Cardiac septum (tissue), 1 donor: ENCODE results near the gene ARID1B. TPM values are rescaled to one million over a fixed set of nuclear protein-coding genes. Genes with fewer than 3 reads are reported as not detected.

Experiments
- DNase-seq: peaks from one replicate; pipeline ENCODE4 v3.0.0-alpha.2; 2020; ENCODE audit warnings: low spot score
- intact Hi-C: fragments of 100-400 bp; cut with DNase I; formaldehyde crosslinking; loops from one replicate; pipeline ENCODE4 v1.14.0; 2022
- total RNA-seq: library from RNA; stranded (reverse); fragmentation: NEBNext Ultra II Directional; extraction: Animal tissue kit (Norgen Biotek cat#: 25700); gene quantifications from one replicate; pipeline ENCODE4 v1.2.1, GENCODE V29; 2021
- donor health status: DM: no; HTN: no; CAD: no.

ARID1B gene
- total RNA-seq, 1 donor from 2014 or later = 61.1 TPM

DNA sequence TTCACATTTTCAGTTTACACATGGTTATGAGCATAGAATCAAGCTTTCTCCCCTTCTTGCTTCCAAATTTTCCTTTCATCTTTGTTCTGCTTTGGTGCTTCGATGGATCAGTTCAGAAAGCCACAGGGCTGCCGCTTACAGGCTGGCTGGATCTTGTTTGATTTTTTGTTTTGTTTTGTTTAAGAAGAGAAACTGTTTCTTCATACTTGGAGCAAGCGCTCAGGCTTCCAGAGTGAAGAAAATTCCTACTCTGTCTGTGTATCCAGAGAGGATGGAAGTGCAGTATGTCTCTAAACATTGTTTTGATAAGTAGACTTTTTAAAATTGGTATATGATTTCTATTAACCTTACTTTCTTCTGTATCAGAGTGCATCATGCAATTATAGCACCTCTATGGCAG is 66.9 kb downstream of the ARID1B start:
- no peak for DNase-seq
- intact Hi-C loops = loop anchor here (10.0 kb wide), 1 partner anchor 159 kb away; no protein-coding TSS in a partner anchor

DNA sequence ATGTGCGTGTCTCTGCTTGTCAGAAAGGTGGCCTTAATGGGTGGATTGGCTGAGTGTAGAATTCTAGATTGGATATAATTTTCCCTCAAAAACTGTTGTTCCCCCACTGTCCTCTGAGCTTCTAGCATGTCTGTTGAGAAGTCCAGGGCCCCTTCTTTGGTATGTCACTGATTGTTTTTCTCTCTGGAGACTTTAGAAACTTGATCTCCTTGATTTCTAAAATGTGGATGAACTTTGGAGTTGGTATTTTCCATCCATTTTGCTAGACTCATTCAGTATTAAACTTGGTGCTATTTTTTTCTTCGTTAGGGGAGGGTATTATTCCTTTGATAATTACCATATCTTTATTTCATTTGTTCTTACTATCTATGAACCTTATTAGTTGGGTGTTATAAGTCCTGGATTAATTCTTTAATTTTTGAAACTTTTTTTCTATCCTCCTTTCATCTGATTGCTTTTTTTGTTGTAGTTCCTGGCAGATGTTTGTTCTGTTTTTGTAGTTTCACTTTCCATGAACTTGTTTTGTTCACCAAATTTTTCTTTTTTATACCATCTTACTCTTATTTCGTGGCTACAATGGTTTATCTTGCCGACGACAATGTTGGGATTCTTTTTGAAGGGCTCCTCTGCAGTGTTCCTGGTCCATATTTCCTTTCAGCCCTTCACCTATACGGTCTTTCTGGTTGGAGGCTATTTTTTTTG is 68.4 kb downstream of the ARID1B start:
- intact Hi-C loops = loop anchor here (10.0 kb wide), 1 partner anchor 161 kb away; no protein-coding TSS in a partner anchor
- DNase-seq = no peak

DNA sequence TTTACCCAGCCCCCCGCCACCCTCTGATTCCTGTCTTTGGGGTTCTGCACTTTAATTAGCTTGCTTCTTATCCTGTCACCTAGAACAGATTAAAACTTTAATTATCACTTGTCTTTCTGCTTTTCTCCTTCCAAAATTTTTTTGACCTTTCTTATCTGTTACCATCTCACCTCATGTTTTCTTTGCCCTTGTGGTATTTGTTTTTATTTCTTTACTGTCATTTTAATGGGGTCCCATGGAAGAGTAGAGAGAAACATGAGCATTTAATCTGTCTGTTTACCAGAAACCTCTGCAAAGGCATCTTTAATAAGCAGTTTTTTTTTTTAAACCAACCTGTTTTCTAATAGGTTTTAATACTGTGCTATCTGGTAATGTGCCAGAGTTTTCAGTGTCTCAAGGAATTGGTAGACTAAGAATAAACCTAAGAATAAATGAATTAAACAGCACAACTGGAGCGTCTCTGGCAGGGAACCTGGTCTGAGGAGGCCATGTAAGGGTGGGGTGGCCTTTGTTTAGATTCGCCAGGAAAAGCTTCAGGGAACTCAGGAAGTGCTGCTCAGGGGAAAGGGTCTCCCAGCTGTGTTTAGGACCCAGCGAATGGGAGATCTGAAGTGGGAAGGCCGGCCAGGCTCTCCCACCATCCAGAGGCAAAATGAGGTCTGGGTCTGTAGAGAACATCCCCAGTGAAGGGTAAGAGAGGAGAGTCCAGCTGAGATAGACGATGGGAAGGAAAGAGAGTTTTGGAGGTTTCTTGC is 69.8 kb downstream of the ARID1B start:
- intact Hi-C loops = loop anchor here (10.0 kb wide), 1 partner anchor 162 kb away; no protein-coding TSS in a partner anchor

DNA sequence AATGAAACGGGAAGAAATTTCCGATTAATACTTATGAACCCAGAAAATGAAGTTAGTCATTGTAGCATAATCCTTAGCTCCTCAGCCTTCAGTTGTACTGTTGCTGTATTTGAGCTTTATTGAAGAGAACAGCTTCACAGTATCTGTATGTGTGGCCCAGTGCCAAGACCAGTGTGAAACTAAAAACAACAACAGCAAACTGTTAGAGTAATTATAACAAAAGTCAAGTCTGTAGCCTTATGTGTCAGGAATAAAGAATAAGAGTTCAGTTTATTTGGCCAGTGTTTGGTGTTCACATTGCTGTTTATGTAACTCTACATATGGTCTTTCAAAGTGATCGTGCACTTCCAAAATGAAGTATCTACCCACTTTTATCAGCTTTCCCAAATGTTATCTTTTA is 70.9 kb downstream of the ARID1B start:
- intact Hi-C loops = loop anchor here (10.0 kb wide), 1 partner anchor 163 kb away; no protein-coding TSS in a partner anchor
- no peak for DNase-seq

More for the DNA sequence above, 69.8 kb downstream of the ARID1B start:
- DNase-seq = no peak

DNA sequence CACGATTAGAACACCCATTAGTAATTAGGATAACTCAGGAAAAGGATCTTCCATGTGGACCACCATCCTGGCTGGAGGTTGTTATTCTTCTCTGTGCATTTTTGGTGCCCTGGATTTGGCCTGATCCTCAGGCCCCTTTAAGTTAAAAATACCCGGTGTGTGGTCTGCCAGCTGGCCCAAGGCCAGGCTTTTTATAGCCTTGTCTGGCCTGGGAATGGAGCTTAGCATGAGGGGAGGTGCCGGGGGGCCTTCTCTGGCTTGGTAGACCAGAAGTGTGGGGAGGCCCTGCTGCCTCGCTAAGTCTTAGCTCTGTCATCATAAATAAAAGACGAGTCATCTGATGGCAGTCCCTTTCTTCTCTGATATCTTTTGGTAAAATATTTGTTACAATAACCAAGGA is 71.4 kb downstream of the ARID1B start:
- intact Hi-C loops = loop anchor here (10.0 kb wide), 1 partner anchor 164 kb away; no protein-coding TSS in a partner anchor
- DNase-seq = peak; percentile 90

DNA sequence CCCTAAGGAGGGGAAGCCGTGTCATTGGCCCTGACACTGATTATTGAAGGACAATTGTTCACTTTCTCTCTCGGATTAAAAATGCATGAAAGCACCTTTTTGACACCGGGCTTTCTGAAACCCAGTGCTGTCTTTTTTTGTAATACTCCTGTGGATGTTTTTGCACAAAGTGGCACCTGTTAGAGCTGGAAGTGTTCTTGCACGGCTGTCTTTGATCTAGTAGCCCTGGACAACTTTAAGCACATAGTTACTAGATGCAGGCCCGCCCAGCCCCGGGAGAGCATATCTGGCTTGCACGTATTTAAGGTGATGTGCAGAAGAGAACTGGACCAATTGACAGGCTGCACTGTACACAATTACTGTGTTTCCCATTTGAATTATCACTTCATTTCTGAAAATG is 72.6 kb downstream of the ARID1B start:
- no peak for DNase-seq
- intact Hi-C loops = loop anchor here (5.0 to 10.0 kb wide), 2 partner anchors 63 to 165 kb away; no protein-coding TSS in a partner anchor

DNA sequence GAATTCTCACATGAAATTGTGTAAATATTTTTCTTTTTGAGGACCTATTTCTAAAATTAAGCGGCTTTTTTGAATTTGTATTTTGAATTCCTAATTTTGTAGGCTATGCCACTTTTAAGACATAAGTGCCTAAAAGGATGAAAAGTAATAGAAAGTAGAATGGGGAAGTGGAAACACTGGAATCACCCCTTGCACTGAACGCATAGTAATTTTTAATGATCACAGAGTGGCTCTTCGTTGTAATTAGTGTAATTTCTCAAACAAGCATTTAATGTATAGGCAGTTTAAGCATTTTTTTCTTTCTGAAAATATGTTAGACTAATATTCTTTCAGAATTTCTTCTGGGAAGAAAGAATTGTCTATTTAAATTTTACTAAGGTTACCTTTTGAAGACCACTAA is 73.2 kb downstream of the ARID1B start:
- no peak for DNase-seq
- intact Hi-C loops = loop anchor here (5.0 kb wide), 1 partner anchor 63 kb away; no protein-coding TSS in a partner anchor

DNA sequence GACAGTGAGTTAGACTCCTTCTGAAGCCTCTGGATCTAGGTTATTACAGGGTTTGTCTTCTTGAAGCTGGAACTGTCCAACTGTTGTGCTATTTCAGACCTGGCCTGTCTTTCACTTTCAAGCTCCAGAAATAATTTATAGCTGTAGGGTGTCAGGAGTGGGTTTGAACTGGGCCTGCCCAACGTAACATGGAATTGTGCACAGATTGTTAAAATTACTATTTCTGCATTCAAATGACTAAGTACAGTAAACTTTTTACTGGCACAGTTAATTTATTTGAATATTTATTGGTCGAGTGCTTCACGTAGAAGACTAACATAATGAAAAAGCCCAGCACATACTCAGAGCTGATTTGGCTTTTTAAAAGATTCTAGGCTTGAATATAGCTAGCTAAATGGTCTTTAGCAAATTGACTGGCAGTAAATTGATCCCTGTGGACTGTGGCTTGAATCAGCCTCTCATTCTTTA is 74.3 kb downstream of the ARID1B start:
- intact Hi-C loops = loop anchor here (5.0 kb wide), 1 partner anchor 64 kb away; no protein-coding TSS in a partner anchor

DNA sequence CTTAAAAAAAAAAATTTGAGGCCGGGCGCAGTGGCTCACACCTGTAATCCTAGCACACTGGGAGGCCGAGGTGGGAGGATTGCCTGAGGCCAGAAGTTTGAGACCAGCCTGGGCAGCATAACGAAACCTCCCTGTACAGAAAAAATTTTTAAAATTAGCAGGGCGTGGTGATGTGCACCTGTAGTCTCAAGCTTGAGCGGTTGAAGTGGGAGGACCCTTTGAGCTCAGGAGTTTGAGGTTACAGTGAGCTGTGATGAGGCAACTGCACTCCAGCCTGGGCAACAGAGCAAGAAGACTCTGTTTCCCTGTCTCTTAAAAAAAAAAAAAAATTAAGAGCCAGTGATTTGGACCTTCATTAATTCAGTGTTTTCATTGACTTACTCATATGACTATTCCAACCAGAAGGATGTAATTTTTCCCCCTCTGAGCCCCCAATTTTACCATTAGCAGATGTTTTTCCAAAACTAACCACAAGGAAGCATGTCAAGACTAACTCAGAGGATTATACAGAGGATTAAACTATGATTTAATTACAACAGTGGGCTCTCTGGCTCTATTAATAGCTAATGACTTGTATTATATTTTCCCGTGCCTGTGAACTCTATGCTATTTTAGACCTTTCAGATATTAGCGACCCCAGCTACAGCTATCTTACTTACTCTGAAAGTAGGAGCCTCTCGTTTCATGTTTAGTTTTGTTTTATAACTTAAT is 75.1 kb downstream of the ARID1B start:
- intact Hi-C loops = loop anchor here (5.0 kb wide), 1 partner anchor 65 kb away; no protein-coding TSS in a partner anchor
- DNase-seq = no peak

More for the DNA sequence above, 74.3 kb downstream of the ARID1B start:
- DNase-seq = no peak

DNA sequence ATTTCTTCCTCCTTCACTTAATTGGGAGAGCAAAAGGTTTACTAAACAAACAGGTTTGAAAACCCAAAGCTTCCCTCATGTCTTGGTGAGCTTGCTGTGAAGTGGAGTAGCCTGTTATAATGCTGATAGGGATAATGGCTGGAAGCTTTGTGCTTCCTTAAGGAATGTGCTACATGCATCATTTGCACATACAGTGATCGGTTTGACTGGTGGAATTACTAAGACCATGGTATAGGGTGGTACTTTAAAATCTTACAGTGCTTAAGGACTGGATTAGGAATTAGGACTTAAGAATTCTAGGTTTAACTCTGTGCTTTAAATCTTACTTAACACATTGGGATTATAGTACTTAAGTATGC is 75.7 kb downstream of the ARID1B start:
- DNase-seq = no peak
- intact Hi-C loops = loop anchor here (5.0 kb wide), 1 partner anchor 66 kb away; no protein-coding TSS in a partner anchor

DNA sequence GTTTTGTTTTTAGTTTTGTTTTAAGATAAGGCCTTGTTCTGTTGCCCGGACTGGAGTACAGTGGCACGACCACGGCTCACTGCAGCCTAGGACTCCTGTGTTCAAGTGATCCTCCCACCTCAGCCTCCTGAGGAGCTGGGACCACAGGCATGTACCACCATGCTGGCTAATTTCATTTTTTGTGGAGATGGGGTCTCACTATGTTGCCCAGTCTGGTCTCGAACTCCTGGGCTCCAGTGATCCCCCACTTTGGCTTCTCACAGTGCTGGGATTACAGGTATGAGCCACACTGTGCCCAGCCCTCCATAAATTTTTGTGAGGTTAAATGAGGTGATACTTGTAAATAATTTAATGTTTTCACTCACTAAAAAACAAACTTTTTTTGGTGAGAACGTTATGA is 76.6 kb downstream of the ARID1B start:
- intact Hi-C loops = loop anchor here (5.0 kb wide), 1 partner anchor 66 kb away; no protein-coding TSS in a partner anchor
- no peak for DNase-seq

DNA sequence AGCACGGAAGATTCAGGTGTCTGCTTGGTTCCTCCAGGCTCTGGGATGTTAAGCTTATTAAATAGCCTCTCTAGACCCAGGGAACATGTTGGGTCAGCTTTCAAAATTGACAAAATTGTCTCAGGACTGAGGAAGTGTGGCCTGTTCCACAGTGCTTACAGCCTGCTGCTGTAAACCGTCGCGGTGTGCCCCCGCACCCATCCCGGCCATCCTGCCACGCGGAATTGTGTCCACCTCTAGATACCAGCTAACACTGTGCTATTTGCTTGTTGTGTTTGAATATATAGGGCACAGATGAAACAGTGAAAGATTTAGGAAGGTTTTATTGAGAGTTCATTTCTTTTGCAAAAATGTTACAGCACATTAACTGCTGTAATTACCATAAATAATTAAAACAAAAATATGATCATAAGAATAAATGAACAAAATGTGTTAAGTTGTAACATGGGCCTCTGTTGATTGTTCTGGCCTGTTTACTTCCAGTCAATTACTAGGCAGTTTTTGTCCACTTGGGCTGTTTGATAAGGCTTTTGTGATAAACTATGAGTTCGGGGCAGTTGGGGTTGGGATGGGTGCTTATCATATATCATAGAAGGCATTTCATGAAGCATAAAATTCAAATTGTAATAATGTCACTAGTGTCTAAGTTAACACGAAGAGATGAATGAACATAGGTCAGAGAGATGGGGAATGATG is 77.4 kb downstream of the ARID1B start:
- DNase-seq = no peak
- intact Hi-C loops = loop anchor here (5.0 kb wide), 1 partner anchor 67 kb away; no protein-coding TSS in a partner anchor

DNA sequence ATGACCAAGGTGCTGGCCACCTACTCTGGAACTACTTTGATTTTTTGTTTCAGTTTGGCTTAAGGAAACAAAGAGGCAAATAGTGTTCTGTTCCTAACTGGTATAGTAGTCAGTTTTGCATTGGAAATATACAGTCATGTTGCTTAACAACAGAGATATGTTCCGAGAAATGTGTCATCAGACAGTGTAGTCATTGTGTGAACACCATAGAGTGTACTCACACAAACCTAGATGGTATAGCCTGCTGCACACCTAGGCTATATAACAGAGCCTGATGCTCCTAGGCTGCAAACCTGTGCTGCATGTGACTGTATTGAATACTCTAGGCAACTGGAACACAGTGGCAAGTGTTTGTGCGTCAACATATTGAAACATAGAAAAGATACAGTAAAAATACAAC is 80.4 kb downstream of the ARID1B start:
- DNase-seq = no peak
- intact Hi-C loops = no loop called here

DNA sequence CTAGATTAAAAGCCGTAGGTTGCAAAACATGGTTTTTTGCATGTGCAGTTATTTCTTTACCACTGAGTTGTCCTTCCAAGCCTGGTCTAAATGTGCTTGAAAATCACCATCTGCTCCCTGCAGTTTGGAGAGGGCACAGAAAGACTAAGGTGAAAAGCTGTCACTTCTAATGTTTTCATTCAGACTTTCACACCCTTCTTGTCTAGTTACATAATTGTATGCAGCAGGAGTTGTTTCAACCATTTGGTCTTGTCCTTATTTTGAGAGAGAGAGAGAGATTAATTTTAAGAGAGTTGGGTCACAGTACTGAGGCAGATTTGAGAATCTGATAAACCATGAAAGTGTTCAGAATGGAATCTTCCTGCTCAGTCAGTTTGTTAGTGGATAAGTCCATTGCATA is 82.5 kb downstream of the ARID1B start:
- intact Hi-C loops = no loop called here

DNA sequence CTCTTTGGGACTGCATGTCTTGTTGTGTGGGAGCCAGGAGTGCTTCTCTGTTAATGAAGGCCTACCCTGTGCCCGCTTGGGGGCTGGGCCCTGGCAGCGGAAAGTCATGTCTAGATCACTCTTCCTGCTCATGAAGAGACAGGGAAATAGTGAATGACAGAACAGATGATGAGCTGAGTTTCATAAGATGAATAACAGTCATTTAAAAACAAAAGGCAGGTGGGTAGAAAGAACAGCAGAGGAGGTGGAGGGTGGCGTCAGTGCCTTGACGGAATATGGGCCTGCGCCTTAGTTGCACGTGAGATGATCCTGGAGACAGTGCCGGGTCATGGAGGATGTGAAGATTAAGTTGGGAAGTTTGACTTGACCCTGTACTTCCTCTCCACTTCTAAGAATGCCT is 85.5 kb downstream of the ARID1B start:
- intact Hi-C loops = no loop called here

More for the DNA sequence above, 82.5 kb downstream of the ARID1B start:
- DNase-seq = no peak

DNA sequence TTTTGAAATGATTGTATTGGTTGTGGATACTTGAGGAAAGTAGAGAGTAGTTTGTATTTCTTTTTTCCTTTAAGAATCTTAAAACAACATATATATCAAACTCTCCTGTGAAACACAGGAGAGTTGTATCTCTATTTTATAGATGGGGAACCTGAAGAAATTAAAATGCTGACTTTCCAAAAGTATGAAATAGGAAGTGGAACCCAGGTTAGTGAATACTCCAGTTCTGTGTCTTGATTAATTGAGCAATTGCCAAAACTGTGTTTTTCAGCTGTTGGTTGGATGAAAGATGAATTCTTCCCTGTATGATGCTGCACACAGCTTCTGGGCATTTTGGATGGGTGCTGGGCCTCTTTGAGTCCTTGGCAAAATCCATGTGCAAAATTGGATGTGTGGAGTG is 86.3 kb downstream of the ARID1B start:
- intact Hi-C loops = no loop called here
- no peak for DNase-seq

More for the DNA sequence above, 85.5 kb downstream of the ARID1B start:
- no peak for DNase-seq

DNA sequence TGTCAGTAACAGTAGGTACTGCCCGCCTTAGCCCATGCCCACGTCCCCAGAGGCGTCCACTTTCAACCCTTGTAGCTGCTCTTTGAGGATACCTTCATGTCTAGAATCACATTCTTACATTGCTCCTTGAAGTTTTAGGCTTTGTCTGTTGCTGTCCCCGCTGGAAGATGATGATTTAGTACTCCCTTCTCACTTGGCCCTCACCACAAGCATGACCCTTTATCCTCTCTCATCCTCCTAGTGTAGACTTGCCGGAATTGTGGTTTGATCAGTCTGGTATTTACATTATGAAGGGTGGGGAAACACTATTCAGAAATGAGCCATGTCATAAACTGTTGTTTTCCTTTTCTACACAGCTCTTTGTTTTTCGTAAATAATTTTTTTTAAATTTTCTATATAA is 87.4 kb downstream of the ARID1B start:
- no peak for DNase-seq
- intact Hi-C loops = no loop called here

DNA sequence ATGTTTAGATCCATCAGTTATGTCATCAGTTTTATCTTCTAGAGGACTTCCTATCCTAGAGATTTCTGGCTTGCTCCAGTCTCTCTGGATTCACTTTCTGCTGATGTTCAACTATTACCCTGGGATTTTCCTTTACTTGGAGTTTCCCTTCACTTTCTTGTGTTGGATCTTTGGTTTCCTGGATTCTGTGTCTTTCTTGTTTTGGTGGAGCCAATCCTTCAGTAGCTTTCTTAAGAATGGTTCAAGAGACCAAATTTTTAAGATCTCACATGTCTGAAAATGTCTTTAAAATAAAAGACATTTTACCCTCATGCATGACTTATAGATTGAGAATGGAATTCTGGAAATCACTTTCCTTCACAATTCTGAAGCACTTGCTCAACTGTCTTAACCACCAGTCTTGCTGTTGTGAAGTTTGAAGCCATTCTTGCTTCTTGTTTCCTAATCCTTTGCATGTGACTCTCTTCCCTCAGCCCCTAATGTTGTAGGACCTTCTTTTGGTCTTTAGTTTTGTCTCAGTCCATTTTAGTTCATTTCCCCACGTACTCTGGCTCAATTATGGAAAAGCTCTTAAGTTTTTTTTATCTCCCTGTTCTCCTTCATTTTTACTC is 87.9 kb downstream of the ARID1B start:
- intact Hi-C loops = loop anchor here (5.0 kb wide), 2 partner anchors 78 to 157 kb away; no protein-coding TSS in a partner anchor
- no peak for DNase-seq
